Urinary bladder (tissue), 4 donors: ENCODE measurements around the gene CA12. TPM values are rescaled to one million over a fixed set of nuclear protein-coding genes. Genes with fewer than 3 reads are reported as not detected.
A peak's percentile ranks its signal among the peaks of the same experiment; 100 is the strongest.

Experiments used
- DNase-seq: peaks from one replicate; pipeline ENCODE4 v3.0.0-alpha.2; 2015; ENCODE audit errors: extremely low spot score
- H3K27ac ChIP-seq: one replicate; pipeline ENCODE4 v1.5.1; 2013; ENCODE audit warnings: low read depth, mild to moderate bottlenecking, moderate library complexity
- H3K36me3 ChIP-seq: one replicate; pipeline ENCODE4 v1.6.1; 2013; ENCODE audit warnings: mild to moderate bottlenecking, moderate library complexity; ENCODE audit not compliant: insufficient read depth
- H3K4me1 ChIP-seq: one replicate; pipeline ENCODE4 v1.6.1; 2013; ENCODE audit warnings: mild to moderate bottlenecking, moderate library complexity; ENCODE audit not compliant: insufficient read depth
- H3K4me3 ChIP-seq: one replicate; pipeline ENCODE4 v1.5.1; 2013; ENCODE audit warnings: low read depth, low read length
- WGBS: extraction: QIAGEN DNeasy Blood & Tissue Kit; methylation state at CpG from one replicate; pipeline ENCODE4 v1.1.7; 2013; 5-methylcytosine and 5-hydroxymethylcytosine counted together
- polyA plus RNA-seq: library from polyadenylated mRNA; stranded (reverse); fragments of 200-250 nt; gene quantifications from one replicate; pipeline ENCODE4 v1.2.3, GENCODE V29; 2013
- total RNA-seq: library from RNA; depleted of rRNA; stranded (reverse); fragments of >200 nt; gene quantifications from one replicate; pipeline ENCODE4 v1.2.3, GENCODE V29; 2014
- donor health status: healthy with polysubstance abuse.
- donor health status: healthy.

The CA12 gene
- total and polyA plus RNA-seq, 2 donors = 5.8 to 14.9 TPM

GRCh38 chr15:63392361-63393009 lies 10.8 kb upstream of the CA12 start:
- H3K36me3 ChIP-seq = no peaks in the 10 kb centered on the region
- H3K27ac ChIP-seq = no peak overlapping the region
- no peak overlapping the region for H3K4me3 ChIP-seq
- H3K4me1 ChIP-seq = no peaks in the 10 kb centered on the region
- no peak for DNase-seq
- 79% methylated on average over 7 of the region's 7 CpGs for WGBS

DNA sequence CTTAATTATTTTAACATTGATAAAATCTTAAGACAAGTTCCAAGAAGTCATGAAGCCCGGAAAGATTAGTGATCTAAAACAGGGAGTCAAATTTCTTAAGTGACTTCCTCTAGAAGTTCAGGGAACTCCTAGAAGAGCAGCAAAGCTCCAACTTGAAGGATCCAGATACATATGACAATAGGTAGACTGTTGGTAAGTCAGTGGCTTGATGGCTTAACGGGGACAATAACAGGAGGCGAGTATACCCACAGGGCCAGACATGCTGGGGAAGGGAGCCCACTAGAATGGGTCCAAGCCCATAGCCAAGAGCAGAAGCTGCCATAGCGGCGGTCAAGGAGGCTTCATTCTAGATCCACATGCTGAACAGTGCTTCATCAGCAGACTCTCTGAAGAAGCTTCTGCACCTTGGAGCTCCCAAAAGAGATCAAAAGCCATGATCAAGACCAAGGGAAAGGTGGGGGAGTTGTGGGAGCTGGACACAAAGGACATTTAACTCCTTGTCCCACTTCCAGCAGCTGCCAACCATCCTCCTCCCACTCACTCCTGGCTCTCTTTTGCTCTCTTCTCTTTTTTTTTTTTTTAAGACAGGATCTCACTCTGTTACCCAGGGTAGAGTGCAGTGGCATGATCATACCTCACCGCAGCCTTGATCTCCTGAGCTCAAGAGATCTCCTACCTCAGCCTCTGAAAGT lies 10.2 kb upstream of the CA12 start:
- 91% methylated on average over 6 of the region's 6 CpGs for WGBS
- H3K4me1 ChIP-seq = no peaks in the 10 kb centered on the region
- H3K36me3 ChIP-seq = no peaks in the 10 kb centered on the region
- DNase-seq = no peak
- H3K4me3 ChIP-seq = no peak overlapping the region
- H3K27ac ChIP-seq = no peak overlapping the region

DNA sequence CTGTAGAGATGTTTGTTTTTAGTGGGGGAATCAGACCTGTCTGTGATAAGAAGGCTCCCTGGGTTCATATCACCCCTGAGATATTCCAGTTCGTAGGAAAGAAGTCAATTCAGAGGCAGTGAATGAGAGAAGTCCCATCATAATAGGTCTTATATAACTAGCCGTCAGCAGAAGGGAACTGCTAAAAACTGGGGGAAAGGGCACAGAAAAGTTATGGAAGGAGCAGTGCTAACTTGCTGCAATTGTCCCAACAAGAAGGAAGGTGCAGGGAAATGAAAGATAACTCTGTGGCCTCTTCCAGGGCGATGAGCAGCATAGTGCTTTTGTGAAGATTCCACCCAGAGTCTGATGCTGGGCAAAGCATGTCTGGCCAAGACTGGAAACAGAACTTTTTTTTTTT lies 9.0 kb upstream of the CA12 start:
- Histone ChIP-seq H3K27ac (no peak overlapping the region), H3K4me1 (no peaks in the 10 kb centered on the region), H3K4me3 (no peak overlapping the region), H3K36me3 (no peaks in the 10 kb centered on the region)
- 40% methylated on average over 3 of the region's 3 CpGs for WGBS
- no peak for DNase-seq

GRCh38 chr15:63389902-63390670 lies 8.4 kb upstream of the CA12 start:
- 53% methylated on average over 6 of the region's 6 CpGs for WGBS
- H3K36me3 ChIP-seq = no peaks in the 10 kb centered on the region
- no peak for DNase-seq
- H3K4me1 ChIP-seq = no peaks in the 10 kb centered on the region
- no peak overlapping the region for H3K27ac ChIP-seq
- H3K4me3 ChIP-seq = no peak overlapping the region

GRCh38 chr15:63388511-63388910 lies 6.9 kb upstream of the CA12 start:
- H3K27ac ChIP-seq = no peak overlapping the region
- 88% methylated on average over 5 of the region's 5 CpGs for WGBS

DNA sequence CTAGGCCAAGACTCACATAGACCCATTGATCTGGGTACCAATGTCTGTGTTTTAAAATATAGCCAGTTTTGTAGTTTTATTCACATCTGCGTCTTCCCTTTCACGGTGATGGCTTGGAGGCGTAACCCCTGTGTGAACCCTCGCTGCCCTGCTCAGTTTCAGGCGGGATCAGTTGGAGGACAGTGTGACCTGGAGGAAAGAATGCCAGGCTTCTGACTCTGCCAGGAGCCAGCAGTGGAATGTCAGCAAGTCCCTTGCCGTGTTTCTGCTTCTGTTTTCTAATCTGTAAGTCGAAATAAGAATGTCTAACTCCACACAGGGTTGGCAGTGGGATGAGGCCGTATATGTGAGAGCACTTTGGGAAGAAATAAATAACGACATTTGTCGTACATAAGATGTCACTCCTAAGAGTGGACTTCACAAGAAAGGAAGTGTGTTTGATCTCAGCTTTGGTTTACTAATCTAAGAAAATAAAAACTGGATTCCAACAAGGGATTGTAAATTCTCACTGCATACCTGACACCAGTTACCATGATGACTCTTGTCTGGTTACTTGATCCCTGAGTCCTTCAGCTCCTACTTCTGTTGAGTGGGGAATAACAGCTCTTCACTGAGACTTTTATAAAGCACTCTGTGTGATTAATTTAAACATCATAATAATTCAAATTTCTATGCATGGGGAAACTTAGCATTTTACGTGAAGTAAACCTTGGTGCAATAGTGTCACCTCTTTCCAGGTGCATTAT lies 6.3 kb upstream of the CA12 start:
- Histone ChIP-seq H3K36me3 (no peaks in the 10 kb centered on the region), H3K27ac (no peak overlapping the region), H3K4me3 (no peak overlapping the region), H3K4me1 (no peaks in the 10 kb centered on the region)
- DNase-seq = no peak
- 72% methylated on average over 11 of the region's 11 CpGs for WGBS

More at GRCh38 chr15:63388511-63388910, 6.9 kb upstream of the CA12 start:
- H3K36me3 ChIP-seq = no peaks in the 10 kb centered on the region
- no peak overlapping the region for H3K4me3 ChIP-seq
- no peak for DNase-seq
- no peaks in the 10 kb centered on the region for H3K4me1 ChIP-seq

- Histone ChIP-seq H3K4me1 (no peaks in the 10 kb centered on the region), H3K4me3 (no peak overlapping the region), H3K36me3 (no peaks in the 10 kb centered on the region), H3K27ac (no peak overlapping the region)
- DNase-seq = no peak
- WGBS = 85% methylated on average over 1 of the region's 1 CpG
These were observed 4.4 kb upstream of the CA12 start for GRCh38 chr15:63385911-63386531.

DNA sequence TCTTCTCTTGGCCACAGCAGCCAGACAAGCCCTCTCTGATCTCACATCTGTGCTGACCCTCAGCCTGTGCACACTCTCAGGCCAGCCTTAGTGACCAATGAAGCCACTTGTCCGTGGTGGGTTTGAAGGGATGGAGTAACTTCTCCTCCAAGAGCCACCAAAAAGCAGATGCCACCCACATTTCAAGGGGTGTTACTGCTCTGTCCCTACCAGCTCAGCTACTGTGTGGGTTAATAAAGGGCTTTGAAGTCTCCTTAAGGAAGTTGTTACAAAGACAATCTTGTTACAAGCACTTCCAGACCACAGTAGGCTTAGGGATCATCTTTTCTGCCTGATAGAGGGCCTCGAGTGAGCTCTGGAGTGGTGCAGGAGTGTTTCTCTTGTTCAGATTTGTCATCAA lies 3.3 kb upstream of the CA12 start:
- Histone ChIP-seq H3K4me3 (no peak overlapping the region), H3K36me3 (no peaks in the 10 kb centered on the region), H3K4me1 (no peaks in the 10 kb centered on the region), H3K27ac (no peak overlapping the region)
- no peak for DNase-seq
- 80% methylated on average over 2 of the region's 2 CpGs for WGBS

GRCh38 chr15:63382966-63383710 lies 1.5 kb upstream of the CA12 start:
- H3K4me1 ChIP-seq = no peaks in the 10 kb centered on the region
- H3K4me3 ChIP-seq = no peak overlapping the region
- DNase-seq = no peak
- WGBS = 85% methylated on average over 10 of the region's 10 CpGs
- H3K36me3 ChIP-seq = no peaks in the 10 kb centered on the region
- H3K27ac ChIP-seq = no peak overlapping the region

DNA sequence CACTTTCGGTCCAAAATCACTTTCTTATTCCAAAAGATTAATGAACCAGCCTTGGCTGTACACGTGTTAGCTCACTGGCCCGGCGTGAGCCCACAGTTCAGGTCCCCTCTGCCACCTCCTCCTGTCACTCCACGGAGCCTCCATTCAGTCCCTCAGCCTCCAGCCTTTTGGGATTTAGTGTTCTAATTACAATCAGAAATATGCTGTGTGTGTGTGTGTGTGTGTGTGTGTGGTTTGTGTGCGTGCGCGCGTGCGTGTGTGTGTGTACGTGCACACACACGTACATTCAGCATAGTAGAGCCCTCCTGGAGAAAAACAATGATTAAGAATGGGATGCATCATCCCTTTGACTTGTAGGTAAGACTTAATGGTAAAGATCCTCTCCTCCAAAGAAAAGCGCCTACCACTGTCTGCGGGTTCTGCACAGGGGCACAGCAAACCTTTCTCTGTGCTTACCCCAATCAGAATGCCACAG lies 801 bp downstream of the CA12 start:
- Histone ChIP-seq H3K4me1 (no peaks in the 10 kb centered on the region), H3K27ac (no peak overlapping the region), H3K36me3 (no peaks in the 10 kb centered on the region), H3K4me3 (peak overlapping the region; percentile 42)
- WGBS = 72% methylated on average over 14 of the region's 14 CpGs
- DNase-seq = no peak

- no peaks in the 10 kb centered on the region for H3K36me3 ChIP-seq
- WGBS = 80% methylated on average over 5 of the region's 5 CpGs
- no peaks in the 10 kb centered on the region for H3K4me1 ChIP-seq
- H3K4me3 ChIP-seq = no peak overlapping the region
- DNase-seq = no peak
- no peak overlapping the region for H3K27ac ChIP-seq
These were observed 1.4 kb downstream of the CA12 start for GRCh38 chr15:63380151-63380807.

GRCh38 chr15:63379492-63380150 lies 2.0 kb downstream of the CA12 start:
- H3K36me3 ChIP-seq = no peaks in the 10 kb centered on the region
- no peak overlapping the region for H3K4me3 ChIP-seq
- no peak for DNase-seq
- H3K4me1 ChIP-seq = no peaks in the 10 kb centered on the region
- no peak overlapping the region for H3K27ac ChIP-seq
- WGBS = 92% methylated on average over 2 of the region's 2 CpGs
